Activated effector memory CD4-positive, alpha-beta T cell treated with anti-CD3 and anti-CD28 coated beads, Interleukin-2, amount 50 U/mL, for 16 hours (primary cell): Measurements from ENCODE around the gene MAPK7.

Experiments
- DNase-seq: peaks from one replicate; pipeline ENCODE4 v3.0.0-alpha.2; 2020

MAPK7 gene

GRCh38 chr17:19402171-19402570, 23.9 kb downstream of the MAPK7 start:
- DNase-seq = no peak

- no peak for DNase-seq
Observed at GRCh38 chr17:19403021-19403420, 24.7 kb downstream of the MAPK7 start.

- DNase-seq = no peak
Observed at GRCh38 chr17:19404264-19404663, 26.0 kb downstream of the MAPK7 start.

GRCh38 chr17:19405114-19405513, 26.8 kb downstream of the MAPK7 start:
- DNase-seq = no peak

- no peak for DNase-seq
Observed at GRCh38 chr17:19407601-19408345, 29.5 kb downstream of the MAPK7 start.

- no peak for DNase-seq
Observed at GRCh38 chr17:19408346-19408710, 30.0 kb downstream of the MAPK7 start.

GRCh38 chr17:19409066-19409465, 30.8 kb downstream of the MAPK7 start:
- no peak for DNase-seq

GRCh38 chr17:19409509-19409908, 31.2 kb downstream of the MAPK7 start:
- no peak for DNase-seq

GRCh38 chr17:19410091-19410490, 31.8 kb downstream of the MAPK7 start:
- DNase-seq = no peak

- no peak for DNase-seq
Observed at GRCh38 chr17:19410875-19411620, 32.8 kb downstream of the MAPK7 start, which contains the start of gene RNF112. RNF112 (plus strand) TSS chr17:19411232; CDS start chr17:19411409, 177 bp downstream.

- DNase-seq = no peak
Observed at GRCh38 chr17:19411631-19412030, 33.3 kb downstream of the MAPK7 start.

- no peak for DNase-seq
Observed at GRCh38 chr17:19412510-19412909, 34.2 kb downstream of the MAPK7 start.

- DNase-seq = no peak
Observed at GRCh38 chr17:19412984-19413383, 34.7 kb downstream of the MAPK7 start.

GRCh38 chr17:19413761-19414160, 35.5 kb downstream of the MAPK7 start:
- DNase-seq = no peak

GRCh38 chr17:19414396-19415280, 36.3 kb downstream of the MAPK7 start:
- DNase-seq = no peak

- DNase-seq = no peak
Observed at GRCh38 chr17:19415311-19415710, 37.0 kb downstream of the MAPK7 start.

GRCh38 chr17:19415806-19416775, 37.8 kb downstream of the MAPK7 start:
- DNase-seq = no peak

GRCh38 chr17:19417611-19418010, 39.3 kb downstream of the MAPK7 start:
- DNase-seq = no peak

- no peak for DNase-seq
Observed at GRCh38 chr17:19418251-19418992, 40.1 kb downstream of the MAPK7 start.

- DNase-seq = no peak
Observed at GRCh38 chr17:19421219-19421618, 42.9 kb downstream of the MAPK7 start.

- DNase-seq = no peak
Observed at GRCh38 chr17:19421926-19422325, 43.6 kb downstream of the MAPK7 start.
